Hepatocyte (in vitro differentiated cells): ENCODE results near the gene CHST13. TPM values are rescaled to one million over a fixed set of nuclear protein-coding genes. Genes with fewer than 3 reads are reported as not detected.

Source experiments
- DNase-seq: peaks from one replicate; pipeline ENCODE4 v3.0.0-alpha.2; 2016; ENCODE audit warnings: low spot score
- H2AFZ ChIP-seq: fragments of 200-600 bp; sonication (generic); 2 replicates; pipeline ENCODE4 v1.6.0; 2016; ENCODE audit warnings: antibody characterized with exemption, mild to moderate bottlenecking
- H3K27ac ChIP-seq: fragments of 200-600 bp; sonication (generic); 2 replicates; pipeline ENCODE4 v1.5.1; 2016; ENCODE audit warnings: mild to moderate bottlenecking
- H3K27me3 ChIP-seq: fragments of 200-600 bp; sonication (generic); 2 replicates; pipeline ENCODE4 v1.6.1; 2016
- H3K36me3 ChIP-seq: fragments of 200-600 bp; sonication (generic); replicated peaks from 2 replicates; pipeline ENCODE4 v1.5.1; 2016; ENCODE audit warnings: low read depth; ENCODE audit not compliant: insufficient read depth
- H3K4me1 ChIP-seq: fragments of 200-600 bp; sonication (generic); 2 replicates; pipeline ENCODE4 v1.5.1; 2016; ENCODE audit warnings: mild to moderate bottlenecking, moderate library complexity; ENCODE audit not compliant: insufficient read depth
- H3K4me2 ChIP-seq: fragments of 200-600 bp; sonication (generic); 2 replicates; pipeline ENCODE4 v1.6.0; 2016
- H3K4me3 ChIP-seq: fragments of 200-600 bp; sonication (generic); 2 replicates; pipeline ENCODE4 v1.5.1; 2016; ENCODE audit warnings: mild to moderate bottlenecking
- H3K79me2 ChIP-seq: fragments of 200-600 bp; sonication (generic); 2 replicates; pipeline ENCODE4 v1.6.0; 2017; ENCODE audit warnings: mild to moderate bottlenecking
- H3K9me2 ChIP-seq: fragments of 200-600 bp; sonication (generic); replicated peaks from 2 replicates; pipeline ENCODE4 v1.6.0; 2017; ENCODE audit warnings: mild to moderate bottlenecking; ENCODE audit not compliant: insufficient read depth
- H3K9me3 ChIP-seq: fragments of 200-600 bp; sonication (generic); 2 replicates; pipeline ENCODE4 v1.5.1; 2016; ENCODE audit warnings: low read depth, mild to moderate bottlenecking
- H4K20me1 ChIP-seq: fragments of 200-600 bp; sonication (generic); 2 replicates; pipeline ENCODE4 v1.6.0; 2016; ENCODE audit warnings: mild to moderate bottlenecking; ENCODE audit not compliant: insufficient read depth, poor library complexity, severe bottlenecking
- EZH2 ChIP-seq: fragments of 200-600 bp; sonication (generic); IDR thresholded peaks from 2 replicates; pipeline ENCODE4 v1.6.1; 2016; ENCODE audit warnings: antibody characterized with exemption, mild to moderate bottlenecking, borderline replicate concordance
- EZH2phosphoT487 ChIP-seq: fragments of 200-600 bp; sonication (generic); IDR thresholded peaks from one replicate; pipeline ENCODE4 v1.6.1; 2018; ENCODE audit warnings: antibody characterized with exemption, mild to moderate bottlenecking, low read depth, moderate library complexity; ENCODE audit not compliant: unreplicated experiment, severe bottlenecking
- WGBS: methylation state at CpG from one replicate; pipeline ENCODE4 v1.1.6; 2016; ENCODE audit warnings: low lambda C conversion rate; ENCODE audit errors: missing lambda C conversion rate; 5-methylcytosine and 5-hydroxymethylcytosine counted together
- polyA plus RNA-seq: library from polyadenylated mRNA; unstranded; fragments of >200 nt; fragmentation: Nextera tagmentation; extraction: Ambion mirVana; gene quantifications from 2 replicates; pipeline ENCODE4 v1.2.1, GENCODE V29; 2016
- total RNA-seq: library from RNA; depleted of rRNA; stranded (reverse); fragments of >200 nt; gene quantifications from 2 replicates; pipeline ENCODE4 v1.2.3, GENCODE V29; 2014
- TF ChIP-seq, protein P1 (sequence below): fragments of 200-600 bp; sonication (generic); IDR thresholded peaks from 2 replicates; pipeline ENCODE4 v1.5.1; 2016; ENCODE audit warnings: antibody characterized with exemption, mild to moderate bottlenecking; ENCODE audit not compliant: poor library complexity

Gene CHST13
- total and polyA plus RNA-seq, 2 experiments from 2014 or later, result 31.5 to 54.6 TPM

DNA sequence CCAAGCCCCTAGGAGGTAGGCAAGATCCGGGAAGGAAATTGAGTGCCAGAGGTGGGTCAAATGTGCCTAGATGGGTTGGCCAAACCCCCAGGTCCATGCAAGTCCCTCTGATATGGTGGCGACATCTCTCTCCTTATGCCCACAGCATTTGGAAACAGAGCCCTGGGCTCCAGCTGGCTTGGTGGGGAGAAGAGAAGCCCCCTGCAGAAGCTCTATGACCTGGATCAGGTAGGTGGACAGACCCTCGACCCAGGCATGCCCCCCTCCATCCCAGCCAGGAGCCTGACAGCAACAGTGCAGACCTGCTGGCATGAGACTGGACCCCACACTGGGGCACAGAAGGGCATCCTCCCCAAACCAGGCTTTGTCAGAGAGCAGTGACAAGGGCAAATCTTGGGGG is 12.2 kb downstream of the CHST13 start:
- TF ChIP-seq, protein P1, sequence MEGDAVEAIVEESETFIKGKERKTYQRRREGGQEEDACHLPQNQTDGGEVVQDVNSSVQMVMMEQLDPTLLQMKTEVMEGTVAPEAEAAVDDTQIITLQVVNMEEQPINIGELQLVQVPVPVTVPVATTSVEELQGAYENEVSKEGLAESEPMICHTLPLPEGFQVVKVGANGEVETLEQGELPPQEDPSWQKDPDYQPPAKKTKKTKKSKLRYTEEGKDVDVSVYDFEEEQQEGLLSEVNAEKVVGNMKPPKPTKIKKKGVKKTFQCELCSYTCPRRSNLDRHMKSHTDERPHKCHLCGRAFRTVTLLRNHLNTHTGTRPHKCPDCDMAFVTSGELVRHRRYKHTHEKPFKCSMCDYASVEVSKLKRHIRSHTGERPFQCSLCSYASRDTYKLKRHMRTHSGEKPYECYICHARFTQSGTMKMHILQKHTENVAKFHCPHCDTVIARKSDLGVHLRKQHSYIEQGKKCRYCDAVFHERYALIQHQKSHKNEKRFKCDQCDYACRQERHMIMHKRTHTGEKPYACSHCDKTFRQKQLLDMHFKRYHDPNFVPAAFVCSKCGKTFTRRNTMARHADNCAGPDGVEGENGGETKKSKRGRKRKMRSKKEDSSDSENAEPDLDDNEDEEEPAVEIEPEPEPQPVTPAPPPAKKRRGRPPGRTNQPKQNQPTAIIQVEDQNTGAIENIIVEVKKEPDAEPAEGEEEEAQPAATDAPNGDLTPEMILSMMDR, result no peak
- TF ChIP-seq EZH2phosphoT487, result no peak
- TF ChIP-seq EZH2, result no peak
- H3K79me2 ChIP-seq, result peaks cover 18% of the 10 kb centered on the region
- H3K9me3 ChIP-seq, result no peaks in the 10 kb centered on the region
- H2AFZ ChIP-seq, result no peak overlapping the region
- no peak overlapping the region for H3K4me2 ChIP-seq
- 91% methylated on average over 3 of the region's 3 CpGs for WGBS
- no peak for DNase-seq
- H3K27me3 ChIP-seq, result peaks cover 9% of the 10 kb centered on the region
- H3K36me3 ChIP-seq, result no peaks in the 10 kb centered on the region
- no peak overlapping the region for H3K27ac ChIP-seq
- H3K9me2 ChIP-seq, result no peaks in the 10 kb centered on the region
- no peaks in the 10 kb centered on the region for H3K4me1 ChIP-seq
- H4K20me1 ChIP-seq, result no peaks in the 10 kb centered on the region
- H3K4me3 ChIP-seq, result no peak overlapping the region

DNA sequence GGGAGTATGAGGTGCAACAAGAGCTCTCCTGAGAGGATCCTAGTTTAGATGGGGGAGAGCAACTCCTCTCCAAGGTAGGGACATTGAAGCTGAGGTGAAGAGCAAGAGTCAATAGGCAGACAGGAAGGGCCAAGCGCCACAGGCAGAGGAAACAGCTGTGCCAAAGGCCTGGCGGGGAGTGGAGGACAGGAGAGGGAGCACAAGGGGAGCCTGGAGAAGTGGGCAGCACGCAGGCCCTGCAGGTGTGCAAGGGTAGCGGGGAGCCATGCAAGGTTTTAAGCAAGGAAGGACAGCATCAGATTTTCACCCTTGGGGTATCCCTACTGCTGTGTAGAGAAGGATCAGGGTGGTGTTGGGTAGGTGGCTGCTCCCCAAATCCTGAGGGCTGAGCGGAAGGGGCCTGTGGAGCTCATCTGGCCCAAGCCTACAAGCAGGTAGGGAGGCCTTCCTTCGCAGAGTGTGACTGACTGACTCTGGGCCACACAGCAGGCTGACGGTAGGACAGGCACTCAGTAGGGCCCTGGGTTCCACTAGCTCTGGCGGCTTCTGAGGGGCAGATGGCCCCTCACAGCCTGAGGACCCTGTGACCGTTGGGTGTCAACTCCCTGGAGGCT is 13.3 kb downstream of the CHST13 start:
- Histone ChIP-seq H3K9me3 (no peaks in the 10 kb centered on the region), H3K79me2 (peaks cover 9% of the 10 kb centered on the region), H3K27ac (no peak overlapping the region), H3K9me2 (no peaks in the 10 kb centered on the region), H3K4me1 (no peaks in the 10 kb centered on the region), H3K4me3 (no peak overlapping the region), H3K4me2 (no peak overlapping the region), H3K36me3 (no peaks in the 10 kb centered on the region), H3K27me3 (peaks cover 9% of the 10 kb centered on the region), H2AFZ (no peak overlapping the region), H4K20me1 (no peaks in the 10 kb centered on the region)
- DNase-seq, result no peak
- TF ChIP-seq EZH2 (no peak), EZH2phosphoT487 (no peak)
- TF ChIP-seq, protein P1, result no peak
- WGBS, result 83% methylated on average over 9 of the region's 9 CpGs

DNA sequence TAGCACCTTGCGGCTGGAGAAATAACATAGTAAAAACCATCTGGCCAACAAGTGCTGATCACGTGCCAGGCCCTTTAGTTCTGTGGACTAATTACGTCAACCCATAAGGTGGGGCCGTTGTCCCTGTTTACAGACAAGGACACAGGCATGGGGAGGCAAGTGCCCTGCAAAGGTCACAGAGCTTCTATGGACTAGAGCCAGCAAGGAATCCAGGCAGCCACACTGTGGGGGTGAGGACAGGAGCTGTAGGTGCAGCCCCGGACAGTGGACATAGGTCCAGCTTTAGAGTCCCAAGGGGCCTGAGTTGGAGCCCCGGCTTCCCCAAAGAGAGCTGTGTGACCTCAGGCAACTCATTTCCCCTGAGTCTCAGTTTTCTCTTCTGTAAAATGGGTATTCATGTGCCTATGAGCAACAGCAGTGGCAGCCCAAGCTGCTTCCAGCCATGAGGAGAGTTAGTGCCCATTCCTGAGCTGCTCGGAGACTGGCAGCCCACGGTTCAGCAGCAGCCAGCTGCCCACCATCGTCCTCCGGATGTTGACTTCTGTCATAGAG is 13.9 kb downstream of the CHST13 start:
- Histone ChIP-seq H3K4me1 (no peaks in the 10 kb centered on the region), H3K36me3 (no peaks in the 10 kb centered on the region), H3K27me3 (peaks cover 8% of the 10 kb centered on the region), H2AFZ (no peak overlapping the region), H3K4me3 (no peak overlapping the region), H4K20me1 (no peaks in the 10 kb centered on the region), H3K27ac (no peak overlapping the region), H3K9me2 (no peaks in the 10 kb centered on the region), H3K4me2 (no peak overlapping the region), H3K9me3 (no peaks in the 10 kb centered on the region), H3K79me2 (peaks cover 6% of the 10 kb centered on the region)
- DNase-seq, result no peak
- TF ChIP-seq EZH2 (no peak), EZH2phosphoT487 (no peak)
- TF ChIP-seq, protein P1, result no peak
- WGBS, result 88% methylated on average over 10 of the region's 10 CpGs
